Stomach (tissue), 9 donors: Measurements from ENCODE around the gene SLC35E3. TPM values are rescaled to one million over a fixed set of nuclear protein-coding genes. Genes with fewer than 3 reads are reported as not detected.
"Not testable (repeated sequence)": the region's sequence is repeated elsewhere in the genome, so short reads cannot be mapped to it uniquely, and the experiment has no call there.

ENCODE experiments used
- DNase-seq, 2 donors: peaks; one replicate each; pipeline versions ENCODE4 v3.0.0 to v3.0.0-alpha.2; 2013 to 2019
- H3K27ac ChIP-seq, 5 donors: fragments of 200-600 bp in 4 of 5; sonication (generic) in 4 of 5; one replicate each; pipeline ENCODE4 v1.5.1; 2013 to 2019; ENCODE audit warnings: mild to moderate bottlenecking in 1 of 5, moderate library complexity in 1 of 5
- H3K27me3 ChIP-seq, 3 donors: fragments of 200-600 bp; sonication (generic); one replicate each; pipeline ENCODE4 v1.5.1; 2017 to 2019; ENCODE audit warnings: mixed run types in 1 of 3
- H3K36me3 ChIP-seq, 4 donors: fragments of 200-600 bp; sonication (generic); 1 replicate in 3 of 4; 2 replicates in 1 of 4; pipeline ENCODE4 v1.5.1; 2016 to 2019
- H3K4me1 ChIP-seq, 4 donors: fragments of 200-600 bp; sonication (generic); one replicate each; pipeline ENCODE4 v1.5.1; 2016 to 2019
- H3K4me3 ChIP-seq, 4 donors: fragments of 200-600 bp; sonication (generic) in 3 of 4; one replicate each; pipeline ENCODE4 v1.5.1; 2016 to 2019; ENCODE audit warnings: mild to moderate bottlenecking in 1 of 4
- H3K9me3 ChIP-seq, 4 donors: fragments of 200-600 bp; sonication (generic); one replicate each; pipeline ENCODE4 v1.5.1; 2016 to 2019
- EP300 ChIP-seq: sonication (generic); formaldehyde crosslinking; IDR thresholded peaks from one replicate; pipeline ENCODE4 v1.6.1; 2017; ENCODE audit warnings: antibody characterized with exemption
- POLR2A ChIP-seq, 4 donors: fragments of 450-650 bp; IDR thresholded peaks; one replicate each; pipeline ENCODE4 v1.6.1; 2016; ENCODE audit warnings: antibody characterized with exemption in 4 of 4, control low read depth in 2 of 4, mild to moderate bottlenecking in 1 of 4, moderate library complexity in 1 of 4
- POLR2AphosphoS5 ChIP-seq, 3 donors: sonication (generic); formaldehyde crosslinking; IDR thresholded peaks; one replicate each; pipeline ENCODE4 v1.6.1; 2016; ENCODE audit warnings: antibody characterized with exemption in 3 of 3
- WGBS, 5 donors: extraction: QIAGEN DNeasy Blood & Tissue Kit in 3 of 5; methylation state at CpG; one replicate each; pipeline versions ENCODE4 v1.1.5 to v1.1.7; 2013 to 2018; 5-methylcytosine and 5-hydroxymethylcytosine counted together
- intact Hi-C: fragments of 100-400 bp; cut with DNase I; formaldehyde crosslinking; loops from one replicate; pipeline ENCODE4 v1.15.1; 2023; ENCODE audit warnings: low total_unique reads
- polyA plus RNA-seq, 3 donors: library from polyadenylated mRNA; stranded (reverse); fragments of 200-250 nt; gene quantifications; one replicate each; pipeline ENCODE4 v1.2.3, GENCODE V29; 2013
- total RNA-seq, 5 donors: library from RNA; depleted of rRNA; stranded (reverse); fragments of >200 nt; gene quantifications; one replicate each; pipeline versions ENCODE4 v1.1.0 to v1.2.3, GENCODE V29; 2014 to 2016
- TF ChIP-seq, protein P1 (sequence below), 7 experiments: fragments of 450-650 bp in 4 of 7; fragments of 200-600 bp in 3 of 7; sonication (generic) in 3 of 7; IDR thresholded peaks; one replicate each; pipeline ENCODE4 v1.5.1; 2016 to 2019; ENCODE audit warnings: antibody characterized with exemption in 7 of 7, control low read depth in 2 of 7, mild to moderate bottlenecking in 1 of 7
- donor health status: healthy with polysubstance abuse.
- donor health status: Bipolar disorder and iron deficiency.
- donor health status: healthy.

Gene SLC35E3
- total and polyA plus RNA-seq, 8 donors, result under 0.01 to 5.9 (median 1.9) TPM

DNA sequence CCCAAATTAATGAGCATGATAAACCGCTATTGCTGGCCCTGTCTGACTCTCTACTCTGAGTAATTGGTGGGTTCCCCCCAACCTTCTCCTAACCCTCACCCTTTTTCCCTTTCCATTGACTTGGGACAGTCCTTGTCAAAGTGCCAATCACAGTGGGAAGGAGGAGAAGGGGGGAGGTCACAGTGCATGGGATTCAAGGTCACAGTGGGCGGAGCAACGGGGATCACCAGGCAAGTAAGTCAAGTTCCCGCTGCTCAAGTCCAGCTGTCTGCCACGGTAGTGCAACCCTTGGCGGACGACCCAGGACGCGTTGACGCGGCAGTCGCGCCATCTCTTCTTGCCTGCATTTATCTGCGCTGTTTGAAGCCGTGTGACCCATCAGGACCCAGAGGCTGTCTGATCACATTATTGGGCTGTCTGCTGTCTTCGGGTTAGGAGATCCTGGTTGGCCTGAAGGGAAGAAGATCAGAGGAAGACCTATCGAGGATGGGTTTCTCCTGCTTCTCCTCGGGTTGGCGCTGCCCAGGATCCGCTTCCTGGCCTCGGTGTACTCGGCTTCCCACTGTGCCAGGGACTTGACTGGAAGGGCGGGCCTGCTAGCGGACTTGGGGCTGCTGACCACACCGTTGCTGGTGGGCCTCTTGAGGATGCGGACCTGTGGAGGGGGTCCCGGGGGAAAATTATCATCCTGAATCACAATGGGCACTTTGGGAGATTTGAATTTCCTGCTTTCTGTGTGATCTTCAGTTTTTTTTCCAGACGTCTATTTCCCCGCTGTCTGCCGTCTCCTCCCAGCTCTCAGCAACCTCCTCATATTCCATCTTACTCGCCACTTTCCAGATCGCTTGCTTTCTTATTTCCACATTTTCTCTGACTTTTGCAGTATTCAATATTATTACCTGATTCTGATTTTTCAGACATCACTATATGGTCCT is 58.9 kb downstream of the SLC35E3 start:
- no peak overlapping the region for H3K4me3 ChIP-seq
- intact Hi-C loops, result loop anchor here (10.0 kb wide), 1 partner anchor 60 kb away; the partner anchor contains the start of gene SLC35E3
- peak overlapping the region in 2 of 5 donors; percentile 33 to 65 for H3K27ac ChIP-seq
- no peaks in the 10 kb centered on the region for H3K27me3 ChIP-seq
- H3K9me3 ChIP-seq, result no peaks in the 10 kb centered on the region
- DNase-seq, result peak in 1 of 2 donors; percentile 38
- WGBS, 5 donors, result 81 to 89% (median 86%) methylated on average over 30 to 32 of the region's 32 CpGs
- peaks cover 13 to 48% (median 23%) of the 10 kb centered on the region in 4 donors for H3K4me1 ChIP-seq
- no peak for TF ChIP-seq POLR2A (IDR thresholded peaks at IDR 0.05)
- TF ChIP-seq, protein P1, sequence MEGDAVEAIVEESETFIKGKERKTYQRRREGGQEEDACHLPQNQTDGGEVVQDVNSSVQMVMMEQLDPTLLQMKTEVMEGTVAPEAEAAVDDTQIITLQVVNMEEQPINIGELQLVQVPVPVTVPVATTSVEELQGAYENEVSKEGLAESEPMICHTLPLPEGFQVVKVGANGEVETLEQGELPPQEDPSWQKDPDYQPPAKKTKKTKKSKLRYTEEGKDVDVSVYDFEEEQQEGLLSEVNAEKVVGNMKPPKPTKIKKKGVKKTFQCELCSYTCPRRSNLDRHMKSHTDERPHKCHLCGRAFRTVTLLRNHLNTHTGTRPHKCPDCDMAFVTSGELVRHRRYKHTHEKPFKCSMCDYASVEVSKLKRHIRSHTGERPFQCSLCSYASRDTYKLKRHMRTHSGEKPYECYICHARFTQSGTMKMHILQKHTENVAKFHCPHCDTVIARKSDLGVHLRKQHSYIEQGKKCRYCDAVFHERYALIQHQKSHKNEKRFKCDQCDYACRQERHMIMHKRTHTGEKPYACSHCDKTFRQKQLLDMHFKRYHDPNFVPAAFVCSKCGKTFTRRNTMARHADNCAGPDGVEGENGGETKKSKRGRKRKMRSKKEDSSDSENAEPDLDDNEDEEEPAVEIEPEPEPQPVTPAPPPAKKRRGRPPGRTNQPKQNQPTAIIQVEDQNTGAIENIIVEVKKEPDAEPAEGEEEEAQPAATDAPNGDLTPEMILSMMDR (IDR thresholded peaks at IDR 0.05), result no peak
- no peak for TF ChIP-seq EP300
- no peak for TF ChIP-seq POLR2AphosphoS5 (IDR thresholded peaks at IDR 0.05)
- H3K36me3 ChIP-seq, result peaks cover 3 to 7% (median 4%) of the 10 kb centered on the region in 4 donors

DNA sequence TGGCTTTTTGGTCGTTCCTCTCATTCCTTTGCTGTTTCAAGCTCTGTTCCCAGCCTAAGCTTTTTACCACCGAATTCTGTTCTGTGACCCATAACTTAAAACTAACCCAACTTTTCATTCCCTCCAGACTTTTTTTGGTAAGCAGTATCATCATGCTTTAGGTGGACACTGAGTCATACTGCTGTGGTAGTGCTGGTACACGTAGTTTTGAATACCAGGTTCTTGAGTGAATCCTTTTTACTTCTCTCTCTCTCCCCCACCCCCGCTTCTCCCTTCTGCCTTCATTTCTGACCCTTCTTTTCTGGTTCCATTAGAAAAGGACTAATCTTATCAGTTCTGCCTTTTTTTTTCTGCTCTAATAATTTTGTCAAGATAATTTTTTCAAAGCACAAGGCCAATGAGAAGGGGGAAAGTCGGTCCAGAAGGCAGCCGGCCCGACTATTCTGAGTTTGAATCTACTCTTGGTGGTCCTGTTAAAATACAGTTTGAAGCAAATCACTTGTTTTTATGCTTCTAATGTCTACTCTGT is 59.7 kb downstream of the SLC35E3 start:
- peaks cover 10 to 14% (median 11%) of the 10 kb centered on the region in 4 donors for H3K36me3 ChIP-seq
- 40 to 67% (median 66%) methylated on average over 7 of the region's 7 CpGs for WGBS, 5 donors
- H3K27ac ChIP-seq, result no peak overlapping the region
- DNase-seq, result no peak
- peaks cover 13 to 52% (median 29%) of the 10 kb centered on the region in 4 donors for H3K4me1 ChIP-seq
- TF ChIP-seq POLR2A (IDR thresholded peaks at IDR 0.05), result no peak
- TF ChIP-seq, protein P1 (IDR thresholded peaks at IDR 0.05), result no peak
- no peak for TF ChIP-seq POLR2AphosphoS5 (IDR thresholded peaks at IDR 0.05)
- TF ChIP-seq EP300, result no peak
- no peaks in the 10 kb centered on the region for H3K27me3 ChIP-seq
- H3K9me3 ChIP-seq, result no peaks in the 10 kb centered on the region
- intact Hi-C loops, result loop anchor here (10.0 kb wide), 1 partner anchor 61 kb away; the partner anchor contains the start of gene SLC35E3
- H3K4me3 ChIP-seq, result no peak overlapping the region

DNA sequence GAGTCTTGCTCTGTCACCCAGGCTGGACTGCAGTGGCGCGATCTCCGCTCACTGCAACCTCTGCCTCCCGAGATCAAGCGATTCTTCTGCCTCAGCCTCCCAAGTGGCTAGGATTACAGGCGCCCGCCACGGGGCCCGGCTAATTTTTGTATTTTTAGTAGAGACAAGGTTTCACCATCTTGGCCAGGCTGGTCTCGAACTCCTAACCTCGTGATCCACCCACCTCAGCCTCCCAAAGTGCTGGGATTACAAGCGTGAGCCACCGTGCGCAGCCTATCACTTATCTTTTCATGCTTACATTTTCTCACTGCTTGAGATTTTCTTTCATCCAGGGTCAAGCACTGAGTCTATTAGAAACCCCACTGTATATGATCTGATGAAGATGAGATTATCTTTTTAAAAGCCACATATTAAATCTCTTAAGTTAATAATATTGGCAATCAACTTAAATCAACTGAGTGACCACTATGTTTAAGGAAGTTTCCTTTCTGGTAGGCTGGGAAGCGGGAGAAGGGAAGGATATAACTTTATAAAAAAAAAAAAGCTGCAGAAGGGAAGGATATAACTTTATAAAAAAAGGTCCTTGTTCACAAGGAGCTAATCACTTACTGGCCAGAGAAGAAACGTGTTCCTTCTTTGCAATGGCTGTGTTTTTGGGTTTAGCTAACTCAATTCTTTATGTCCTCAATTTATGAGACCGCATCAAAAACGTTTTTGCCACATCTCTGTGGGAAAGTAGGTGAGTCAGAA is 60.7 kb downstream of the SLC35E3 start:
- Histone ChIP-seq H3K9me3 (no peaks in the 10 kb centered on the region), H3K27ac (peak overlapping the region in 4 of 5 donors; percentile 98 to 100 (median 100)), H3K27me3 (no peaks in the 10 kb centered on the region), H3K4me1 (peaks cover 9 to 54% (median 38%) of the 10 kb centered on the region in 4 donors), H3K4me3 (peak overlapping the region; percentile 62 to 99 (median 86)), H3K36me3 (peaks cover 10 to 21% (median 19%) of the 10 kb centered on the region in 4 donors)
- DNase-seq, result peak in 1 of 2 donors; percentile 14
- TF ChIP-seq EP300 (no peak), POLR2AphosphoS5 (IDR thresholded peaks at IDR 0.05) (no peak), POLR2A (IDR thresholded peaks at IDR 0.05) (no peak)
- TF ChIP-seq, protein P1 (IDR thresholded peaks at IDR 0.05), result no peak
- intact Hi-C loops, result loop anchor here (10.0 kb wide), 1 partner anchor 62 kb away; the partner anchor contains the start of gene SLC35E3
- 74 to 83% (median 77%) methylated on average over 18 of the region's 18 CpGs for WGBS, 5 donors

GRCh38 chr12:68807274-68807575 is 61.2 kb downstream of the SLC35E3 start:
- Histone ChIP-seq H3K27ac (peak overlapping the region; percentile 98 to 100 (median 99)), H3K4me3 (peak overlapping the region; percentile 62 to 99 (median 86)), H3K4me1 (peaks cover 15 to 60% (median 43%) of the 10 kb centered on the region in 4 donors), H3K36me3 (peaks cover 10 to 25% (median 22%) of the 10 kb centered on the region in 4 donors)
- WGBS, 5 donors, result 2 to 7% (median 6%) methylated on average over 10 of the region's 10 CpGs
- intact Hi-C loops, result loop anchor here (10.0 kb wide), 1 partner anchor 62 kb away; the partner anchor contains the start of gene SLC35E3
- not testable (repeated sequence) for H3K9me3 ChIP-seq, H3K27me3 ChIP-seq, DNase-seq
